GM21447 (cell line): ENCODE measurements around the gene EFNA5.

ENCODE experiments used
- ATAC-seq: cut with Tn5 transposase; IDR thresholded peaks from one replicate; pipeline ENCODE4 v1.9.1; 2021; ENCODE audit not compliant: unreplicated experiment

EFNA5 gene

DNA sequence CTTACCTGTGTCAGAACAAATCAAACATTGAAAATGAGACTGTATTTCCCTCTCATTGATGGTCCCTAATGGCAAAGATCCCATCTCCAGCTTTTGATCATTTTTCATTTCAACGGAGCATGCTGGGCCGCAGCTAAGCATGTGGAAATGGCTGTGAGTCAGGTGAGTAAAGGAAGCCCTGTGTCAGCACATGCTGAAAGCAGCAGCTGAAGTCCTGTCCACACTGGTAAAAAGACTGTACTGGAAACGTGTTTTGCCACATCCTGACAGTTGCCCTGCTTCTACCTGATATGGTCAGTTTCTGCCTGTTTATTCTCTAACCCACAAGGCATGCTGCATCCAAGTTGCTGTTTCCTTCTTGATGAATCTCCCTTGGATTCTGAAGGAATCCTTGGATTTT, 330.1 kb downstream of the EFNA5 start:
- no peak for ATAC-seq

DNA sequence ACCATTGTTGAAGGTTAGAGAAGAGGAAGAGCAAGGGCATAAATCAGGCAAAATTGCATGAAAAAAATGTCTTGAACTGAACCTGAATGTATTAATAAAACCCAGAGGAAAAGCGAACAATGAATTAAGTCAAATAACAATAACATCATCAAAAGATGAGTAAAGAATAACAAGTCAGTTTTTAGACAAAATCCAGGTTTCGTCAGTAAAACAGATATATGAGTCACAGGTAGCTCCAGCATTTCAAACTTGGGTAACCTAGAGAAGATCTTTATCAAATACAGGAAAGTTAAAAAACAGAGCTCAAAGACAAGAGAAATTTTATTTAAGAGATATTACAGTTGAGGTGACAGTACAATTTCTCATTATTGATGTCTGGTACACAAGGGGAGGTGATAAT, 332.4 kb downstream of the EFNA5 start:
- ATAC-seq = no peak

DNA sequence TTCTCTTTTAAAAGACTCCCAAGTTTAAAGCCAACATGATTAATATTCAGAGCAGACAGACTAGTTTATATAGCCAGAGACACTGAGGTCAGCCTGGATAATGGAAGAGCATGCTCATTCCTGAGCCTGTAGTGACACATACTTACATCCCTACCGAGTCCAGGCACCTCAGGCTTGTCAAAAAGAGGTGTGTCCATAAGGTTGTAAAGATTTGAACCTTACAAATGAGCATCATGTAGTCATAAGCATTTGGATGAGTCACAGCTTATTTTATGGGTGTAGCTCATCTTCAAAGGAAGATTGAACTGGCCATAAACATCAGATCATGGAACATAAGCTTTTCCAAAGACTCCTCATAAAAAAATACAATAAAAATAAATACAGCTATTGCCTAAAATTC, 333.5 kb downstream of the EFNA5 start:
- ATAC-seq = no peak

GRCh38 chr5:107331882-107332281, 338.9 kb downstream of the EFNA5 start:
- no peak for ATAC-seq

- ATAC-seq = no peak
Observed at GRCh38 chr5:107331312-107331711, 339.4 kb downstream of the EFNA5 start.

- no peak for ATAC-seq
Observed at GRCh38 chr5:107330903-107331302, 339.8 kb downstream of the EFNA5 start.

DNA sequence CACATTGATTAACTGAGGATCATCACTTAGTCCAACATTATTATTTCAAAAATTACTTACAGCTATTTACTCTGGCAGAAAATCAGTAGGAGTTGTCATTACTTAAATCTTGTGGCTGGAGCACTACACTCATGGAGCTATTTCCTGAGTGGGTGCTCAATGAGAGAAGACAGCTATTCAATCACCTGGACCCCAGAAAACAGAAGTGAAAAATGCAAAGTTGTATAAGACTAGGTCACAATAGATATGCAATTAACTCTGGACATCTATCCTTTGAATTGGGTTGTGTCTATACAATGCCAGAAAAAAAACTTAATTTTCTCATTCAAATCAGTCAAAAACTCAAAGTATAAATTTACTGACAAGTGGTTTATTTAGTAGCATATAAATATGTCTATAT, 340.9 kb downstream of the EFNA5 start:
- ATAC-seq = peak; percentile 63
